K562 (cell line): ENCODE data around the gene CD19. TPM values are rescaled to one million over a fixed set of nuclear protein-coding genes. Genes with fewer than 3 reads are reported as not detected.

ENCODE experiments used
- ARID1B ChIP-seq: fragments of 450-650 bp; IDR thresholded peaks from 2 replicates; pipeline ENCODE4 v1.6.1; 2016; ENCODE audit warnings: antibody characterized with exemption, mild to moderate bottlenecking, inconsistent platforms
- CBX3 ChIP-seq, 2 experiments: IDR thresholded peaks; 1 replicate in 1 of 2; 2 replicates in 1 of 2; pipeline ENCODE4 v1.6.1; 2012; ENCODE audit warnings: inconsistent platforms in 2 of 2, low read length in 2 of 2, borderline replicate concordance in 1 of 2, control low read depth in 1 of 2
- CREM ChIP-seq: IDR thresholded peaks from 2 replicates; pipeline ENCODE4 v1.6.1; 2014; ENCODE audit warnings: antibody characterized with exemption, low read depth
- DNMT1 ChIP-seq: fragments of 450-650 bp; IDR thresholded peaks from 2 replicates; pipeline ENCODE4 v1.6.1; 2016; ENCODE audit warnings: antibody characterized with exemption, mild to moderate bottlenecking
- ELF1 ChIP-seq: fragments of 200-800 bp; sonication (Bioruptor generic); IDR thresholded peaks from 2 replicates; pipeline ENCODE4 v1.6.1; 2016; ENCODE audit warnings: missing genetic modification characterization, missing compliant biosample characterization
- EP400 ChIP-seq: fragments of 450-650 bp; IDR thresholded peaks from 2 replicates; pipeline ENCODE4 v1.6.1; 2017; ENCODE audit warnings: antibody characterized with exemption, mild to moderate bottlenecking, moderate library complexity
- ESRRB ChIP-seq: fragments of 250-450 bp; sonication (Bioruptor Pico); IDR thresholded peaks from 2 replicates; pipeline ENCODE4 v1.5.0; 2020; ENCODE audit warnings: mild to moderate bottlenecking, moderate library complexity, borderline replicate concordance
- FOXA1 ChIP-seq: fragments of 450-650 bp; IDR thresholded peaks from 2 replicates; pipeline ENCODE4 v1.6.1; 2016; ENCODE audit warnings: mild to moderate bottlenecking, borderline replicate concordance
- MTA2 ChIP-seq: fragments of 450-650 bp; IDR thresholded peaks from 2 replicates; pipeline ENCODE4 v1.6.1; 2016; ENCODE audit warnings: low read depth
- NFRKB ChIP-seq: fragments of 450-650 bp; IDR thresholded peaks from 2 replicates; pipeline ENCODE4 v1.6.1; 2016; ENCODE audit warnings: low read depth
- PCBP1 ChIP-seq: fragments of 200-400 bp; formaldehyde crosslinking; IDR thresholded peaks from 2 replicates; pipeline ENCODE4 v1.6.1; 2018; ENCODE audit warnings: mild to moderate bottlenecking, low read depth, low read length; ENCODE audit not compliant: poor library complexity, severe bottlenecking
- PML ChIP-seq: IDR thresholded peaks from 2 replicates; pipeline ENCODE4 v1.6.1; 2012; ENCODE audit warnings: low read length, inconsistent platforms
- SIN3A ChIP-seq, 2 experiments: fragments of 150-350 bp in 1 of 2; IDR thresholded peaks; 2 replicates each; pipeline ENCODE4 v1.6.1; 2011 to 2016; ENCODE audit warnings: borderline replicate concordance in 2 of 2, low read depth in 2 of 2, low read length in 2 of 2, mild to moderate bottlenecking in 2 of 2, moderate library complexity in 2 of 2; ENCODE audit not compliant: control insufficient read depth in 1 of 2
- SIN3B ChIP-seq: fragments of 450-650 bp; IDR thresholded peaks from 2 replicates; pipeline ENCODE4 v1.6.1; 2017; ENCODE audit warnings: low read depth, mild to moderate bottlenecking, moderate library complexity
- SPI1 ChIP-seq: IDR thresholded peaks from 2 replicates; pipeline ENCODE4 v1.6.1; 2011; ENCODE audit warnings: low read depth, low read length, control low read depth, borderline replicate concordance
- SRF ChIP-seq, 2 experiments: fragments of 250-450, 450-650 bp in 1 of 2; sonication (Bioruptor Pico) in 1 of 2; sonication (generic) in 1 of 2; formaldehyde crosslinking; IDR thresholded peaks; 2 replicates each; pipeline versions ENCODE4 v1.5.0 to v1.5.1; 2020 to 2022; ENCODE audit warnings: mild to moderate bottlenecking in 1 of 2, missing genetic modification reagents in 1 of 2
- SRSF1 ChIP-seq: fragments of 200-400 bp; formaldehyde crosslinking; IDR thresholded peaks from 2 replicates; pipeline ENCODE4 v1.6.1; 2017; ENCODE audit warnings: mild to moderate bottlenecking, low read depth, low read length, moderate library complexity
- TBL1XR1 ChIP-seq, 2 experiments: IDR thresholded peaks; 2 replicates each; pipeline ENCODE4 v1.6.1; 2012; ENCODE audit warnings: improper control_type of control experiment in 2 of 2, low read length in 2 of 2, mild to moderate bottlenecking in 1 of 2
- TOE1 ChIP-seq, 2 experiments: fragments of 450-650 bp in 1 of 2; sonication (generic) in 1 of 2; formaldehyde crosslinking in 1 of 2; IDR thresholded peaks; 2 replicates each; pipeline versions ENCODE4 v1.7.1 to v1.8.0; 2016 to 2022; ENCODE audit warnings: borderline replicate concordance in 2 of 2, mild to moderate bottlenecking in 2 of 2, antibody characterized with exemption in 1 of 2, inconsistent platforms in 1 of 2, low read depth in 1 of 2, missing genetic modification reagents in 1 of 2, moderate library complexity in 1 of 2
- ZNF212 ChIP-seq: fragments of 450-650 bp; formaldehyde crosslinking; IDR thresholded peaks from 2 replicates; pipeline ENCODE4 v1.4.0; 2020; ENCODE audit warnings: mild to moderate bottlenecking
- ZNF23 ChIP-seq: fragments of 250-450 bp; sonication (Bioruptor Pico); IDR thresholded peaks from 2 replicates; pipeline ENCODE4 v1.4.0; 2020; ENCODE audit warnings: mild to moderate bottlenecking
- polyA plus RNA-seq, 8 experiments: library from polyadenylated mRNA; depleted of rRNA in 4 of 8; stranded (reverse) in 5 of 8; unstranded in 3 of 8; fragments of >200 nt; fragmentation: Nextera tagmentation in 2 of 8; fragmentation: Illumina TruSeq in 1 of 8; extraction: Ambion mirVana in 2 of 8; extraction: Trizol in 1 of 8; gene quantifications; 2 replicates each; pipeline versions ENCODE4 v1.2.1 to v1.2.3, GENCODE V29; 2011 to 2014; ENCODE audit warnings: inconsistent platforms in 1 of 8, missing spikeins in 1 of 8
- total RNA-seq, 7 experiments: library from RNA; depleted of rRNA in 6 of 7; stranded (reverse); fragments of >200 nt in 6 of 7; fragmentation: Illumina TruSeq in 2 of 7; extraction: Trizol in 2 of 7; gene quantifications; 2 replicates each; pipeline versions ENCODE4 v1.2.1 to v1.2.3, GENCODE V29; 2011 to 2021; ENCODE audit warnings: low replicate concordance in 1 of 7
- TF ChIP-seq, protein P1 (sequence below): fragments of 250-450 bp; sonication (Bioruptor Pico); IDR thresholded peaks from 2 replicates; pipeline ENCODE4 v1.8.0; 2021; ENCODE audit warnings: mild to moderate bottlenecking, moderate library complexity
- TF ChIP-seq, protein P2 (sequence below): sonication (generic); formaldehyde crosslinking; IDR thresholded peaks from 2 replicates; pipeline ENCODE4 v1.5.0; 2020; ENCODE audit warnings: missing genetic modification reagents
- TF ChIP-seq, protein P3 (sequence below): fragments of 450-650 bp; IDR thresholded peaks from 2 replicates; pipeline ENCODE4 v1.6.1; 2016; ENCODE audit warnings: borderline replicate concordance

The CD19 gene
- total and polyA plus RNA-seq, 9 of the 15 experiments (the other 6 are each of a cell fraction or from before 2014, with no cell fraction given), result 0.27 to 3.7 (median 2.0) TPM; not detected in 1

DNA sequence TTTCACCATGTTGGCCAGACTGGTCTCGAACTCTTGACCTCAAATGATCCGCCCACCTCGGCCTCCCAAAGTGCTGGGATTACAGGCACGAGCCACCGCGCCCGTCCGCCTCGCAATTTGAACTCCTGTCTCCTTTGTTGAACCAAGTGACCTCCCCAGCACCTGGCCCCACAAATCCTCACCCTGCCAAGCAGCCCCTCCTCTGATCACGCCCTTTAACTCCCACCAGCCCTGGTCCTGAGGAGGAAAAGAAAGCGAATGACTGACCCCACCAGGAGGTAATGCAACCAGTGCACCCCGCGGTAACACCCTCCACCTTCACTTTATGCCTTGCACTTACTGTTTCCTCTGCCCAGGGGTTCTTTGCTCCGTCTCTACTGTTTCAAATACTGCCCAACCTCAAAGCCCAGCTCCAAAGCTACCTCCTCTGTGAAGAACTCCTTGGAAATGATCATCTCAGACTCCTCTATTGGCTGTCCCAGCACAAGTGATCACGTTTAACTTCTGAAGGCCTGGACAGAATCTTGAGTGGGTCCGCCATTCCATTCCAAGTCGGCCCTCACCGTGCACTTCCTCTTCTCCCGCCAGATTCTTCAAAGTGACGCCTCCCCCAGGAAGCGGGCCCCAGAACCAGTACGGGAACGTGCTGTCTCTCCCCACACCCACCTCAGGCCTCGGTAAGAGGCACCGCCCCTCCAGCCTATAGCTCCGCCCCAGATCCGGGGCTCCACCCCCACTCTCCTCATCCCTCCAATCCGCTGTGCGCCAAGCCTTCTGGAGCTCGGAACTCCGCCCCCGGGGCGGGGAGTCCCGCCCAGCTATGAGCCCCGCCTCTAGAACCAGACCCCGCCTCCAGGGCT is 4.4 kb downstream of the CD19 start (continued):
- peak; percentile 94 for TF ChIP-seq SPI1
- TF ChIP-seq PML, result 0 out of 2 replicates have a peak, but pooled peaks have one; percentile 26
- TF ChIP-seq ZNF23 (CRISPR knock-in tag), result no peak
- TF ChIP-seq CREM, result peak; percentile 34; the same call in 1 of the 2 replicates
- TF ChIP-seq CBX3 (IDR thresholded peaks at IDR 0.05; ENCODE audit: borderline replicate concordance in 1 of 2, low read length in 2 of 2), result no peak
- TF ChIP-seq, protein P1, sequence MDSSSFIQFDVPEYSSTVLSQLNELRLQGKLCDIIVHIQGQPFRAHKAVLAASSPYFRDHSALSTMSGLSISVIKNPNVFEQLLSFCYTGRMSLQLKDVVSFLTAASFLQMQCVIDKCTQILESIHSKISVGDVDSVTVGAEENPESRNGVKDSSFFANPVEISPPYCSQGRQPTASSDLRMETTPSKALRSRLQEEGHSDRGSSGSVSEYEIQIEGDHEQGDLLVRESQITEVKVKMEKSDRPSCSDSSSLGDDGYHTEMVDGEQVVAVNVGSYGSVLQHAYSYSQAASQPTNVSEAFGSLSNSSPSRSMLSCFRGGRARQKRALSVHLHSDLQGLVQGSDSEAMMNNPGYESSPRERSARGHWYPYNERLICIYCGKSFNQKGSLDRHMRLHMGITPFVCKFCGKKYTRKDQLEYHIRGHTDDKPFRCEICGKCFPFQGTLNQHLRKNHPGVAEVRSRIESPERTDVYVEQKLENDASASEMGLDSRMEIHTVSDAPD (CRISPR knock-in tag), result no peak
- TF ChIP-seq, protein P2, sequence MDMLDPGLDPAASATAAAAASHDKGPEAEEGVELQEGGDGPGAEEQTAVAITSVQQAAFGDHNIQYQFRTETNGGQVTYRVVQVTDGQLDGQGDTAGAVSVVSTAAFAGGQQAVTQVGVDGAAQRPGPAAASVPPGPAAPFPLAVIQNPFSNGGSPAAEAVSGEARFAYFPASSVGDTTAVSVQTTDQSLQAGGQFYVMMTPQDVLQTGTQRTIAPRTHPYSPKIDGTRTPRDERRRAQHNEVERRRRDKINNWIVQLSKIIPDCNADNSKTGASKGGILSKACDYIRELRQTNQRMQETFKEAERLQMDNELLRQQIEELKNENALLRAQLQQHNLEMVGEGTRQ (CRISPR knock-in tag), result no peak
- peak; percentile 59; the same call in 1 of the 2 replicates for TF ChIP-seq ELF1 (tag)
- TF ChIP-seq ZNF212 (CRISPR knock-in tag), result no peak
- TF ChIP-seq PCBP1, result no peak
- no peak for TF ChIP-seq ESRRB (CRISPR knock-in tag)
- TF ChIP-seq, protein P3, sequence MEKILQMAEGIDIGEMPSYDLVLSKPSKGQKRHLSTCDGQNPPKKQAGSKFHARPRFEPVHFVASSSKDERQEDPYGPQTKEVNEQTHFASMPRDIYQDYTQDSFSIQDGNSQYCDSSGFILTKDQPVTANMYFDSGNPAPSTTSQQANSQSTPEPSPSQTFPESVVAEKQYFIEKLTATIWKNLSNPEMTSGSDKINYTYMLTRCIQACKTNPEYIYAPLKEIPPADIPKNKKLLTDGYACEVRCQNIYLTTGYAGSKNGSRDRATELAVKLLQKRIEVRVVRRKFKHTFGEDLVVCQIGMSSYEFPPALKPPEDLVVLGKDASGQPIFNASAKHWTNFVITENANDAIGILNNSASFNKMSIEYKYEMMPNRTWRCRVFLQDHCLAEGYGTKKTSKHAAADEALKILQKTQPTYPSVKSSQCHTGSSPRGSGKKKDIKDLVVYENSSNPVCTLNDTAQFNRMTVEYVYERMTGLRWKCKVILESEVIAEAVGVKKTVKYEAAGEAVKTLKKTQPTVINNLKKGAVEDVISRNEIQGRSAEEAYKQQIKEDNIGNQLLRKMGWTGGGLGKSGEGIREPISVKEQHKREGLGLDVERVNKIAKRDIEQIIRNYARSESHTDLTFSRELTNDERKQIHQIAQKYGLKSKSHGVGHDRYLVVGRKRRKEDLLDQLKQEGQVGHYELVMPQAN, result peak; percentile 82; the same call in 1 of the 2 replicates
- no peak for TF ChIP-seq SRSF1
- no peak for TF ChIP-seq SIN3B
- TF ChIP-seq SRF (CRISPR knock-in tag; IDR thresholded peaks at IDR 0.05), result peak in 1 of 2 experiments; percentile 68; a peak in 1 of 4 replicates
- peak in 1 of 2 experiments; percentile 68; a peak in 1 of 4 replicates for TF ChIP-seq SIN3A (IDR thresholded peaks at IDR 0.05; ENCODE audit: borderline replicate concordance in 2 of 2, control insufficient read depth in 1 of 2, low read depth in 2 of 2, low read length in 2 of 2)
- TF ChIP-seq MTA2, result no peak
- 0 out of 2 replicates have a peak, but pooled peaks have one; percentile 39 for TF ChIP-seq NFRKB
- 0 out of 2 replicates have a peak, but pooled peaks have one; percentile 25 for TF ChIP-seq TOE1 (IDR thresholded peaks at IDR 0.05; ENCODE audit: borderline replicate concordance)
- TF ChIP-seq TOE1 (CRISPR knock-in tag; IDR thresholded peaks at IDR 0.05; ENCODE audit: borderline replicate concordance, low read depth), result no peak
- no peak for TF ChIP-seq FOXA1
- peak; percentile 57 for TF ChIP-seq EP400
- 0 out of 2 replicates have a peak, but pooled peaks have one; percentile 34 for TF ChIP-seq ARID1B
- TF ChIP-seq DNMT1, result no peak
- TF ChIP-seq TBL1XR1 (IDR thresholded peaks at IDR 0.05; ENCODE audit: low read length in 2 of 2), result no peak
